Kidney capillary endothelial cell (primary cell): Measurements from ENCODE around the gene STK36.

Source experiments
- DNase-seq: peaks from one replicate; pipeline ENCODE4 v3.0.0-alpha.2; 2018; ENCODE audit warnings: low spot score

STK36 gene

GRCh38 chr2:218748741-218749441, 77.0 kb downstream of the STK36 start:
- no peak for DNase-seq
